GM19452 (cell line): ENCODE data around the gene RSPO4.

Experiments
- ATAC-seq: cut with Tn5 transposase; IDR thresholded peaks from one replicate; pipeline ENCODE4 v1.9.1; 2021; ENCODE audit not compliant: unreplicated experiment

The RSPO4 gene

GRCh38 chr20:971346-971745 is 30.8 kb downstream of the RSPO4 start:
- ATAC-seq, result no peak

GRCh38 chr20:969868-970267 is 32.2 kb downstream of the RSPO4 start:
- no peak for ATAC-seq

- ATAC-seq, result no peak
Measured at GRCh38 chr20:967796-968742, 34.0 kb downstream of the RSPO4 start.

- no peak for ATAC-seq
Measured at GRCh38 chr20:965956-966355, 36.2 kb downstream of the RSPO4 start.

GRCh38 chr20:963795-964194 is 38.3 kb downstream of the RSPO4 start:
- no peak for ATAC-seq

GRCh38 chr20:962683-963082 is 39.4 kb downstream of the RSPO4 start:
- no peak for ATAC-seq

- ATAC-seq, result no peak
Measured at GRCh38 chr20:962223-962622, 39.9 kb downstream of the RSPO4 start.

GRCh38 chr20:961768-962167 is 40.3 kb downstream of the RSPO4 start:
- ATAC-seq, result no peak

- ATAC-seq, result no peak
Measured at GRCh38 chr20:959996-960615, 42.0 kb downstream of the RSPO4 start.

GRCh38 chr20:958936-959815 is 42.9 kb downstream of the RSPO4 start:
- ATAC-seq, result no peak

GRCh38 chr20:957544-957943 is 44.6 kb downstream of the RSPO4 start:
- ATAC-seq, result no peak

- no peak for ATAC-seq
Measured at GRCh38 chr20:956330-956951, 45.7 kb downstream of the RSPO4 start.

GRCh38 chr20:955656-956055 is 46.5 kb downstream of the RSPO4 start:
- no peak for ATAC-seq

GRCh38 chr20:955111-955510 is 47.0 kb downstream of the RSPO4 start:
- no peak for ATAC-seq

GRCh38 chr20:953742-954141 is 48.4 kb downstream of the RSPO4 start:
- ATAC-seq, result no peak

GRCh38 chr20:952196-952795 is 49.8 kb downstream of the RSPO4 start:
- ATAC-seq, result no peak

- ATAC-seq, result no peak
Measured at GRCh38 chr20:951384-952169, 50.5 kb downstream of the RSPO4 start.

- no peak for ATAC-seq
Measured at GRCh38 chr20:949717-950116, 52.4 kb downstream of the RSPO4 start.

- ATAC-seq, result no peak
Measured at GRCh38 chr20:946826-947225, 55.3 kb downstream of the RSPO4 start.

- ATAC-seq, result no peak
Measured at GRCh38 chr20:945841-946240, 56.3 kb downstream of the RSPO4 start.
